ENCODE data around the gene EFNA5. TPM values are rescaled to one million over a fixed set of nuclear protein-coding genes. Genes with fewer than 3 reads are reported as not detected.
A peak's percentile ranks its signal among the peaks of the same experiment; 100 is the strongest.

The EFNA5 gene
- total and polyA plus RNA-seq, 2 experiments from 2014 or later = 7.5 to 10.1 TPM

DNA sequence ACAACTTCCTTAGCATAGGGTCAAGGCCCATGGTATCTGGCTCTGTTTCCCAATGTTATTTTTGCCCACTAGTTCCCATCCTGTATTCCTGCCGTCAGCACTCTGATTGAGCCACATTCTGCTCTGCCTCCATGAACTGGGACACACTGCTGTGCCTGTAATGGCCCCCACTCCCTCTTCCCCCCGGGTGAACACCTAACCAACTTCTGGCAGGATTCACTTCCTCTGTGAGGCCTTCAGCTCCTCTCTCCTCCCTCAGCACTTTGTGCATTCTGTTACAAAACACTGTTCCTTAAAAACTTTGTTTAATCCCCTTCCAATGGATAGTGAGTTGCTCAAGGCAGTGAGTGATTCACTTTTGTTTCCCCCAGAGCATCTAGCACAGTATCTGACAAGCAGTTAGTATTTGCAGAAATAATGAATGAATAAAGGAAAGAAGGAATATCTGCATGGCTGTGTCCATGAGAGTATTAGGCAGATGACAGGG lies 183.6 kb downstream of the EFNA5 start:
- H2AFZ ChIP-seq = no peak overlapping the region
- H3F3A ChIP-seq (replicated peaks; ENCODE audit: low read depth) = no peaks in the 10 kb centered on the region
- no peak overlapping the region for H3K4me3 ChIP-seq
- no peak overlapping the region for H3K4me3 Mint-ChIP-seq
- no peaks in the 10 kb centered on the region for H3K36me3 Mint-ChIP-seq (ENCODE audit: low read depth)
- no peaks in the 10 kb centered on the region for H3K27me3 ChIP-seq (ENCODE audit: insufficient read depth)
- H3K4me1 ChIP-seq (ENCODE audit: insufficient read depth) = peaks cover 26% of the 10 kb centered on the region
- 0 out of 2 replicates have a peak overlapping the region, but pooled peaks have one; percentile 7 for H3K4me2 ChIP-seq
- peak overlapping the region; percentile 31; the same call in 1 of the 2 replicates for H3K27ac Mint-ChIP-seq
- H3K27me3 Mint-ChIP-seq (ENCODE audit: insufficient read depth, low read depth, poor library complexity) = no peaks in the 10 kb centered on the region
- H3K27ac ChIP-seq (ENCODE audit: low read depth) = no peak overlapping the region
- ATAC-seq (no peak), DNase-seq (ENCODE audit: low spot score) (no peak)
- H3K36me3 ChIP-seq (ENCODE audit: insufficient read depth) = no peaks in the 10 kb centered on the region
- TF ChIP-seq CTCF (conservative IDR thresholded peaks at IDR 0.05; ENCODE audit: low read depth in 2 of 2) (no peak), EZH2phosphoT487 (IDR thresholded peaks at IDR 0.05; ENCODE audit: unreplicated experiment) (no peak)
- peaks cover 5% of the 10 kb centered on the region; the same call in 1 of the 2 replicates for H3K79me2 ChIP-seq (replicated peaks; ENCODE audit: insufficient read depth)
- H3K4me1 Mint-ChIP-seq = peaks cover 39% of the 10 kb centered on the region
- H3K9me3 Mint-ChIP-seq = no peaks in the 10 kb centered on the region
- H4K20me1 ChIP-seq (replicated peaks; ENCODE audit: insufficient read depth) = no peaks in the 10 kb centered on the region
- no peaks in the 10 kb centered on the region for H3K9me2 ChIP-seq (ENCODE audit: insufficient read depth)

- no peak for DNase-seq (ENCODE audit: low spot score)
- Histone ChIP-seq H3K36me3 (ENCODE audit: insufficient read depth) (no peaks in the 10 kb centered on the region), H3K4me1 (ENCODE audit: insufficient read depth) (peaks cover 26% of the 10 kb centered on the region), H3K79me2 (replicated peaks; ENCODE audit: insufficient read depth) (peaks cover 5% of the 10 kb centered on the region; the same call in 1 of the 2 replicates), H3K4me2 (no peak overlapping the region), H3K4me3 (no peak overlapping the region), H3K27ac (ENCODE audit: low read depth) (no peak overlapping the region), H2AFZ (no peak overlapping the region), H4K20me1 (replicated peaks; ENCODE audit: insufficient read depth) (no peaks in the 10 kb centered on the region), H3K27me3 (ENCODE audit: insufficient read depth) (no peaks in the 10 kb centered on the region), H3K9me2 (ENCODE audit: insufficient read depth) (no peaks in the 10 kb centered on the region), H3F3A (replicated peaks; ENCODE audit: low read depth) (no peaks in the 10 kb centered on the region)
- no peak overlapping the region for H3K27ac Mint-ChIP-seq
- H3K4me3 Mint-ChIP-seq = no peak overlapping the region
- H3K36me3 Mint-ChIP-seq (ENCODE audit: low read depth) = no peaks in the 10 kb centered on the region
- H3K27me3 Mint-ChIP-seq (ENCODE audit: insufficient read depth, low read depth, poor library complexity) = no peaks in the 10 kb centered on the region
- no peaks in the 10 kb centered on the region for H3K9me3 Mint-ChIP-seq
- no peak for ATAC-seq
- H3K4me1 Mint-ChIP-seq = peaks cover 39% of the 10 kb centered on the region
- TF ChIP-seq EZH2phosphoT487 (IDR thresholded peaks at IDR 0.05; ENCODE audit: unreplicated experiment) (no peak), NANOG (IDR thresholded peaks at IDR 0.05; ENCODE audit: borderline replicate concordance) (no peak), EZH2 (IDR thresholded peaks at IDR 0.05; ENCODE audit: low read depth, unreplicated experiment) (no peak), STAT1 (IDR thresholded peaks at IDR 0.05; ENCODE audit: unreplicated experiment) (no peak), ZNF114 (CRISPR knock-in tag; IDR thresholded peaks at IDR 0.05) (no peak), POLR2AphosphoS5 (IDR thresholded peaks at IDR 0.05; ENCODE audit: low read depth) (no peak), ZNF331 (CRISPR knock-in tag; IDR thresholded peaks at IDR 0.05; ENCODE audit: low read depth) (no peak), CTCF (conservative IDR thresholded peaks at IDR 0.05; ENCODE audit: low read depth in 2 of 2) (no peak)
- TF ChIP-seq, protein P1, sequence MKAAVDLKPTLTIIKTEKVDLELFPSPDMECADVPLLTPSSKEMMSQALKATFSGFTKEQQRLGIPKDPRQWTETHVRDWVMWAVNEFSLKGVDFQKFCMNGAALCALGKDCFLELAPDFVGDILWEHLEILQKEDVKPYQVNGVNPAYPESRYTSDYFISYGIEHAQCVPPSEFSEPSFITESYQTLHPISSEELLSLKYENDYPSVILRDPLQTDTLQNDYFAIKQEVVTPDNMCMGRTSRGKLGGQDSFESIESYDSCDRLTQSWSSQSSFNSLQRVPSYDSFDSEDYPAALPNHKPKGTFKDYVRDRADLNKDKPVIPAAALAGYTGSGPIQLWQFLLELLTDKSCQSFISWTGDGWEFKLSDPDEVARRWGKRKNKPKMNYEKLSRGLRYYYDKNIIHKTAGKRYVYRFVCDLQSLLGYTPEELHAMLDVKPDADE (IDR thresholded peaks at IDR 0.05) = no peak
- TF ChIP-seq, protein P2, sequence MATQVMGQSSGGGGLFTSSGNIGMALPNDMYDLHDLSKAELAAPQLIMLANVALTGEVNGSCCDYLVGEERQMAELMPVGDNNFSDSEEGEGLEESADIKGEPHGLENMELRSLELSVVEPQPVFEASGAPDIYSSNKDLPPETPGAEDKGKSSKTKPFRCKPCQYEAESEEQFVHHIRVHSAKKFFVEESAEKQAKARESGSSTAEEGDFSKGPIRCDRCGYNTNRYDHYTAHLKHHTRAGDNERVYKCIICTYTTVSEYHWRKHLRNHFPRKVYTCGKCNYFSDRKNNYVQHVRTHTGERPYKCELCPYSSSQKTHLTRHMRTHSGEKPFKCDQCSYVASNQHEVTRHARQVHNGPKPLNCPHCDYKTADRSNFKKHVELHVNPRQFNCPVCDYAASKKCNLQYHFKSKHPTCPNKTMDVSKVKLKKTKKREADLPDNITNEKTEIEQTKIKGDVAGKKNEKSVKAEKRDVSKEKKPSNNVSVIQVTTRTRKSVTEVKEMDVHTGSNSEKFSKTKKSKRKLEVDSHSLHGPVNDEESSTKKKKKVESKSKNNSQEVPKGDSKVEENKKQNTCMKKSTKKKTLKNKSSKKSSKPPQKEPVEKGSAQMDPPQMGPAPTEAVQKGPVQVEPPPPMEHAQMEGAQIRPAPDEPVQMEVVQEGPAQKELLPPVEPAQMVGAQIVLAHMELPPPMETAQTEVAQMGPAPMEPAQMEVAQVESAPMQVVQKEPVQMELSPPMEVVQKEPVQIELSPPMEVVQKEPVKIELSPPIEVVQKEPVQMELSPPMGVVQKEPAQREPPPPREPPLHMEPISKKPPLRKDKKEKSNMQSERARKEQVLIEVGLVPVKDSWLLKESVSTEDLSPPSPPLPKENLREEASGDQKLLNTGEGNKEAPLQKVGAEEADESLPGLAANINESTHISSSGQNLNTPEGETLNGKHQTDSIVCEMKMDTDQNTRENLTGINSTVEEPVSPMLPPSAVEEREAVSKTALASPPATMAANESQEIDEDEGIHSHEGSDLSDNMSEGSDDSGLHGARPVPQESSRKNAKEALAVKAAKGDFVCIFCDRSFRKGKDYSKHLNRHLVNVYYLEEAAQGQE (IDR thresholded peaks at IDR 0.05; ENCODE audit: unreplicated experiment) = no peak
Measured at GRCh38 chr5:107486489-107486888, 184.2 kb downstream of the EFNA5 start.
